A673 (cell line): ENCODE measurements around the gene CRACR2A. TPM values are rescaled to one million over a fixed set of nuclear protein-coding genes. Genes with fewer than 3 reads are reported as not detected.

ENCODE experiments used
- BruUV-seq: library from RNA; stranded (reverse); fragments of 400-500 nt; replicated peaks from 2 replicates; lab custom pipeline; 2021; lab: Mats Ljungman, UMichigan
- CTCF ChIA-PET: fragments of 300-600 bp; sonication (Branson Sonifier 250); formaldehyde crosslinking; loops from one replicate; lab custom pipeline; 2022; ENCODE audit warnings: antibody characterized with exemption; lab: Charles Lee
- POLR2A ChIA-PET: fragments of 300-600 bp; sonication (Branson Sonifier 250); formaldehyde crosslinking; loops from one replicate; lab custom pipeline; 2022; ENCODE audit warnings: antibody characterized with exemption; ENCODE audit not compliant: low non-redundant PET; lab: Charles Lee
- DNase-seq: peaks from one replicate; pipeline ENCODE4 v3.0.0-alpha.2; 2015; ENCODE audit warnings: low spot score
- H3K27ac ChIP-seq: fragments of 200-600 bp; sonication (generic); 2 replicates; pipeline ENCODE4 v1.5.1; 2016; ENCODE audit warnings: mixed run types, low read depth, mild to moderate bottlenecking, mixed read lengths, antibody characterized with exemption, low read length; ENCODE audit not compliant: poor library complexity, severe bottlenecking
- H3K27me3 ChIP-seq: fragments of 200-600 bp; sonication (generic); replicated peaks from 2 replicates; pipeline ENCODE4 v1.6.1; 2017; ENCODE audit warnings: mixed run types, low read depth, mild to moderate bottlenecking, mixed read lengths, antibody characterized with exemption, low read length; ENCODE audit not compliant: insufficient read depth, poor library complexity
- H3K36me3 ChIP-seq: fragments of 200-600 bp; sonication (generic); 2 replicates; pipeline ENCODE4 v1.6.1; 2016; ENCODE audit warnings: mixed run types, mild to moderate bottlenecking, mixed read lengths, antibody characterized with exemption, low read length; ENCODE audit not compliant: insufficient read depth, poor library complexity, severe bottlenecking
- H3K4me1 ChIP-seq: fragments of 200-600 bp; sonication (generic); 2 replicates; pipeline ENCODE4 v1.6.1; 2017; ENCODE audit warnings: mixed run types, mild to moderate bottlenecking, mixed read lengths, antibody characterized with exemption, low read length; ENCODE audit not compliant: insufficient read depth, poor library complexity, severe bottlenecking
- H3K4me3 ChIP-seq: fragments of 200-600 bp; sonication (generic); 2 replicates; pipeline ENCODE4 v1.5.1; 2016; ENCODE audit warnings: low read depth, mixed run types, mild to moderate bottlenecking, mixed read lengths, low read length; ENCODE audit not compliant: poor library complexity, severe bottlenecking
- H3K9me3 ChIP-seq: fragments of 200-600 bp; sonication (generic); 2 replicates; pipeline ENCODE4 v1.6.1; 2016; ENCODE audit warnings: mixed run types, low read depth, mild to moderate bottlenecking, mixed read lengths, antibody characterized with exemption, low read length; ENCODE audit not compliant: poor library complexity, severe bottlenecking
- EZH2 ChIP-seq: fragments of 200-600 bp; sonication (generic); IDR thresholded peaks from 2 replicates; pipeline ENCODE4 v1.6.1; 2017; ENCODE audit warnings: borderline replicate concordance, low read depth, mild to moderate bottlenecking, mixed read lengths, antibody characterized with exemption, low read length; ENCODE audit not compliant: poor library complexity, severe bottlenecking
- intact Hi-C: fragments of 100-400 bp; cut with micrococcal nuclease; formaldehyde crosslinking; loops from one replicate; pipeline ENCODE4 v1.10.0; 2022; ENCODE audit not compliant: unreplicated experiment
- total RNA-seq: library from RNA; stranded (reverse); gene quantifications from 2 replicates; pipeline ENCODE4 v1.2.3, GENCODE V29; 2021
- TF ChIP-seq, protein P1 (sequence below): fragments of 300-800, 200-600 bp; sonication (generic); conservative IDR thresholded peaks from 2 replicates; pipeline ENCODE4 v1.5.1; 2017; ENCODE audit warnings: low read depth, mild to moderate bottlenecking, antibody characterized with exemption, low read length, moderate library complexity, mixed read lengths

Gene CRACR2A
- total RNA-seq, 1 experiment from 2014 or later: 0.13 TPM

DNA sequence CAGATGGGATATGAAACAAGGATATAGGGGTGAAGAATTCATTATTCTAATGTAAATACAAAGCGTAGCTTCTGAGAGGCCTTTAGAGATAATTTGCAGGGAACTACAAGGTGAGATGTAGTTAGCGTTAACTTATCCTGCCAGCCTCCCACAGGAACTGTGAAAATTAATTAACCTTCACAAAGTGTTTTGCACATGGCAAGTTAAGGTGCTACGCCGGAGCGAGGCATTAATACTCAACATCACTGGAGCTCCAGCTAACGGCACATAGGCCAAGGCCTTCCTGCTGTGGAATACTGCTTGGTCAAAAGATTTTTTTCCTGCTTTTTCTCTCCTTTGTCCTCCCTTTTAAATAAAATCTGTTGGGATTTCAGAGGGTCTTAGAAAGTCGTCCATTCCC, 86.5 kb downstream of the CRACR2A start:
- Histone ChIP-seq H3K27me3 (peaks cover 49% of the 10 kb centered on the region), H3K4me3 (no peak overlapping the region), H3K27ac (no peak overlapping the region), H3K36me3 (no peaks in the 10 kb centered on the region), H3K9me3 (no peaks in the 10 kb centered on the region), H3K4me1 (no peaks in the 10 kb centered on the region)
- BruUV-seq: no TSS peak
- no peak for DNase-seq
- CTCF ChIA-PET: no interaction called here
- POLR2A ChIA-PET: no interaction called here
- TF ChIP-seq, protein P1, sequence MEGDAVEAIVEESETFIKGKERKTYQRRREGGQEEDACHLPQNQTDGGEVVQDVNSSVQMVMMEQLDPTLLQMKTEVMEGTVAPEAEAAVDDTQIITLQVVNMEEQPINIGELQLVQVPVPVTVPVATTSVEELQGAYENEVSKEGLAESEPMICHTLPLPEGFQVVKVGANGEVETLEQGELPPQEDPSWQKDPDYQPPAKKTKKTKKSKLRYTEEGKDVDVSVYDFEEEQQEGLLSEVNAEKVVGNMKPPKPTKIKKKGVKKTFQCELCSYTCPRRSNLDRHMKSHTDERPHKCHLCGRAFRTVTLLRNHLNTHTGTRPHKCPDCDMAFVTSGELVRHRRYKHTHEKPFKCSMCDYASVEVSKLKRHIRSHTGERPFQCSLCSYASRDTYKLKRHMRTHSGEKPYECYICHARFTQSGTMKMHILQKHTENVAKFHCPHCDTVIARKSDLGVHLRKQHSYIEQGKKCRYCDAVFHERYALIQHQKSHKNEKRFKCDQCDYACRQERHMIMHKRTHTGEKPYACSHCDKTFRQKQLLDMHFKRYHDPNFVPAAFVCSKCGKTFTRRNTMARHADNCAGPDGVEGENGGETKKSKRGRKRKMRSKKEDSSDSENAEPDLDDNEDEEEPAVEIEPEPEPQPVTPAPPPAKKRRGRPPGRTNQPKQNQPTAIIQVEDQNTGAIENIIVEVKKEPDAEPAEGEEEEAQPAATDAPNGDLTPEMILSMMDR: no peak
- no peak for TF ChIP-seq EZH2
- intact Hi-C loops: no loop called here

DNA sequence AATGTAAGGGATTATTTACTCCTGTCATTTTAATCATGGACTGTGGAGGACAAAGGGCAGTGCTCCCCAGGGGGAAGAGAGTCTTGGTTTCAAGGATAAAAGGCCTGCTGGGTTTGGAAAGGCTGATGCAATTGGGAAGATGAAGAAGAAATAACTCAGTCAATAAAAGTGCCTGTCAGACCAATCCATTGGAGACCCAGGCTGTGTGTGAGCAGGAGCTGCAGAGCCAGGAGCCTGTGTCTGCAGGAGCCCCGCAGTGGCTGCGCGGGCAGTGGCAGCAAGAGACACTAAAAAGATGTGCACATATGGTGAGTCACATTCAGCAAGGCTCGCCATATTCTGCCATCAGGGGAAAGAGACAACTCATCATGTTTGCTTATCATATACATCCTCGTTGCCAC, 90.4 kb downstream of the CRACR2A start:
- Histone ChIP-seq H3K27ac (no peak overlapping the region), H3K27me3 (peaks cover 35% of the 10 kb centered on the region), H3K4me3 (no peak overlapping the region), H3K4me1 (no peaks in the 10 kb centered on the region), H3K36me3 (no peaks in the 10 kb centered on the region), H3K9me3 (no peaks in the 10 kb centered on the region)
- no peak for TF ChIP-seq EZH2
- TF ChIP-seq, protein P1: no peak
- intact Hi-C loops: no loop called here
- no TSS peak for BruUV-seq
- DNase-seq: peak; percentile 5
- POLR2A ChIA-PET: no interaction called here
- CTCF ChIA-PET: no interaction called here

DNA sequence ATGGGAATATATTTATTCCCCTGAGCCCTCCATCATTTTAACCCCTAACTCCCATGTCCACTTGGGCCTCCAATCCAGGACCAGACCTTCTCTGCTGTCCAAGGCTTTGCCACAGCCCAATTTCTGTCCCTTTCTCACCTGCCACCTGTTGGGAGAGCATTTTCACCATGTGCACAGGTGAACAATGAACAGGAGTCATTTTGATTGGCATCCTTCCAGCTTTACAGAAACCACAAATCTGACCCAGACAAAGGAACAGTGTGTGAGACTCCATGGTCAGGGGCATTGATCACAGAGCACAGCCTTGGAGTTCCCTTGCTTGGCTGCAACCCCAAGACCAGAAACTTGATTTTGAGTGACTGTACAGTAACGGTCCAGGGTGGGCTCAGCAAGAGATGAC, 91.9 kb downstream of the CRACR2A start:
- H3K27me3 ChIP-seq: peaks cover 37% of the 10 kb centered on the region
- intact Hi-C loops: no loop called here
- no peaks in the 10 kb centered on the region for H3K36me3 ChIP-seq
- TF ChIP-seq EZH2: no peak
- no peak for DNase-seq
- H3K9me3 ChIP-seq: no peaks in the 10 kb centered on the region
- BruUV-seq: no TSS peak
- no peak overlapping the region for H3K27ac ChIP-seq
- ChIA-PET POLR2A (no interaction called here), CTCF (no interaction called here)
- no peaks in the 10 kb centered on the region for H3K4me1 ChIP-seq
- H3K4me3 ChIP-seq: no peak overlapping the region
